ENCODE data around the gene NDRG4. TPM values are rescaled to one million over a fixed set of nuclear protein-coding genes. Genes with fewer than 3 reads are reported as not detected.

NDRG4 gene
- polyA plus RNA-seq, 1 donor from 2014 or later: 507 TPM

DNA sequence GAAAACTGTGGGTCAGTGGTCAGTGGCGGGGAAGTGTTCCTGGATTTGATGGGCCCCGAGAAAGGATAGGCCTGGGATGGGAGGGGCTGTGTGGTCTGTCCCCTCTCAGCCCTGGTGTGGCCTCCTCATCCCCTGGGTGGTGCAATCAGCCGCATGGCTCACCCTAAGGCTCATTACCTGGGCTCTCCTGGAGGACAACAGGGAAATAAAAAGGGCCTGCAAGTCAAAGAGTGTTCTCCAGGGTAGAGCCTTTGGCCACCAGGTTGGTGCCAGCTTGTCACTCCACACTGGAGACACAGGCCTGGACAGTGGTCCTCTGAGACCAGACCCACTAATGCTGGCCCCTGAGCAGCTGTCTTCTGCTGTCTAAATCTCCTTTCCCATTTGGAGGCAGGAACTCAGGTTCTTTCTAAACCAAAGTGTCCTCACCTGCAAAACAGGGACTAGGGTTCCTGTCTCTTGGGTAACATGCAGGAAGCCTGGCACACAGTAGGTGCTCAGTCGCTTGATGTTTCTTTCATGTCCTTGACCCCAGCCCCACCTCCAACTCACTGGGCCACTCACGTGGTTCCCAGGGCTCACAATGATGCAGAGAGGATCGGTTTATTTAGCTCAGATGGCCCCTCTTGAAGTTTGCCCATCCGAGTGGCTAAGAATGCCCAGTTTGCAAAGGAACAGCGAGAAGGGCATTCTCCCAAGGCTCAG is 2.4 kb downstream of the NDRG4 start:
- H3K79me2 ChIP-seq (replicated peaks; ENCODE audit: insufficient read depth, low read length): peaks cover 41% of the 10 kb centered on the region
- no peaks in the 10 kb centered on the region for H3K36me3 ChIP-seq (ENCODE audit: insufficient read depth, low read length)
- H3K27me3 ChIP-seq (ENCODE audit: insufficient read depth, low read depth, low read length): no peaks in the 10 kb centered on the region
- H3K4me2 ChIP-seq (ENCODE audit: low read length): peak overlapping the region; percentile 77
- H3F3A ChIP-seq (ENCODE audit: insufficient read depth, low read length, poor library complexity, severe bottlenecking): peaks cover 7% of the 10 kb centered on the region
- H3K27ac ChIP-seq (ENCODE audit: low read length): peak overlapping the region; percentile 100
- H2AFZ ChIP-seq (ENCODE audit: low read depth, low read length): no peak overlapping the region
- no peaks in the 10 kb centered on the region for H3K9me2 ChIP-seq (ENCODE audit: insufficient read depth, low read length)
- H3K9ac ChIP-seq (ENCODE audit: low read length): peak overlapping the region; percentile 97
- peak overlapping the region; percentile 76 for H3K4me3 ChIP-seq (ENCODE audit: low read length)
- no peaks in the 10 kb centered on the region for H3K9me3 ChIP-seq (ENCODE audit: low read length)
- no peak for TF ChIP-seq RAD21 (conservative IDR thresholded peaks at IDR 0.05)
- TF ChIP-seq, protein P1, sequence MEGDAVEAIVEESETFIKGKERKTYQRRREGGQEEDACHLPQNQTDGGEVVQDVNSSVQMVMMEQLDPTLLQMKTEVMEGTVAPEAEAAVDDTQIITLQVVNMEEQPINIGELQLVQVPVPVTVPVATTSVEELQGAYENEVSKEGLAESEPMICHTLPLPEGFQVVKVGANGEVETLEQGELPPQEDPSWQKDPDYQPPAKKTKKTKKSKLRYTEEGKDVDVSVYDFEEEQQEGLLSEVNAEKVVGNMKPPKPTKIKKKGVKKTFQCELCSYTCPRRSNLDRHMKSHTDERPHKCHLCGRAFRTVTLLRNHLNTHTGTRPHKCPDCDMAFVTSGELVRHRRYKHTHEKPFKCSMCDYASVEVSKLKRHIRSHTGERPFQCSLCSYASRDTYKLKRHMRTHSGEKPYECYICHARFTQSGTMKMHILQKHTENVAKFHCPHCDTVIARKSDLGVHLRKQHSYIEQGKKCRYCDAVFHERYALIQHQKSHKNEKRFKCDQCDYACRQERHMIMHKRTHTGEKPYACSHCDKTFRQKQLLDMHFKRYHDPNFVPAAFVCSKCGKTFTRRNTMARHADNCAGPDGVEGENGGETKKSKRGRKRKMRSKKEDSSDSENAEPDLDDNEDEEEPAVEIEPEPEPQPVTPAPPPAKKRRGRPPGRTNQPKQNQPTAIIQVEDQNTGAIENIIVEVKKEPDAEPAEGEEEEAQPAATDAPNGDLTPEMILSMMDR (IDR thresholded peaks at IDR 0.05; ENCODE audit: poor library complexity, severe bottlenecking): no peak
- peaks cover 4% of the 10 kb centered on the region for H4K20me1 ChIP-seq (ENCODE audit: insufficient read depth)

DNA sequence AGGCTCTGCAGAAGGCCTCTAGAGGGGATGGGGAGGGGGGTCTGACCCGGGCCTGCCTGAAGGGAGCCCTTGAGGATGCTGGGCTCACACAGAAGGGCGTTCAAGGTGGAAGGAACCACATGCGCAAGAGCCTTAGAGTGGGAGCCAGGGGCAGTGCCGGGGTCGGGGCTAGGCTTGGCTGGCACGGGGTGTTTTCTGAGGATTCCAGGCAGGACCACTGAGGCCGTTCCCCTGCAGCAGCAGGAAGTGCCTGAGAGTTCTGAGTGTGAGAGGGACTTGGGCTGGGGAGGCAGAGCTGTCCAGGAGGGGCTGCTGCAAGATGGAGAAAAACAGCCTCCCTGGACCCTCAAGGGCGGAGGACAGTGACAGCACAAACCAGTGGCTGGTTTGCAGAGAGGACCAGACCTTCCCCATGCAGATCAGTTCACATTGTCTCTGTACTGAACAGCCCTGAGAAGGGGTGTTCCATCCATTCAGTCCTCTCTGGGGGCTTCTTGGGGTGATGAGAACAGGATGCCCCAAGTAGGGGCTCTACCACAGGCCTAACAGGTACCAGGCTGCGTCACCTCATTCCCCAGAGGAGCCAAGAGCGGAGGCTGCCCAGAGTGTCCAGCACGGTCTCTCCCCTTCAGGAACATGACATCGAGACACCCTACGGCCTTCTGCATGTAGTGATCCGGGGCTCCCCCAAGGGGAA is 3.4 kb downstream of the NDRG4 start:
- H3F3A ChIP-seq (ENCODE audit: insufficient read depth, low read length, poor library complexity, severe bottlenecking): no peaks in the 10 kb centered on the region
- no peaks in the 10 kb centered on the region for H3K27me3 ChIP-seq (ENCODE audit: insufficient read depth, low read depth, low read length)
- no peak overlapping the region for H3K9ac ChIP-seq (ENCODE audit: low read length)
- H3K4me3 ChIP-seq (ENCODE audit: low read length): peak overlapping the region; percentile 76
- H3K27ac ChIP-seq (ENCODE audit: low read length): no peak overlapping the region
- no peak overlapping the region for H3K4me2 ChIP-seq (ENCODE audit: low read length)
- H3K9me3 ChIP-seq (ENCODE audit: low read length): no peaks in the 10 kb centered on the region
- H4K20me1 ChIP-seq (ENCODE audit: insufficient read depth): peaks cover 4% of the 10 kb centered on the region
- H3K79me2 ChIP-seq (replicated peaks; ENCODE audit: insufficient read depth, low read length): peaks cover 41% of the 10 kb centered on the region
- no peak overlapping the region for H2AFZ ChIP-seq (ENCODE audit: low read depth, low read length)
- TF ChIP-seq POLR2AphosphoS5 (IDR thresholded peaks at IDR 0.05): no peak
- no peak for TF ChIP-seq EP300 (conservative IDR thresholded peaks at IDR 0.05; ENCODE audit: poor library complexity, severe bottlenecking)
- TF ChIP-seq, protein P1 (IDR thresholded peaks at IDR 0.05; ENCODE audit: poor library complexity, severe bottlenecking): no peak
- no peak for TF ChIP-seq EZH2 (IDR thresholded peaks at IDR 0.05; ENCODE audit: borderline replicate concordance, insufficient read depth, low read length, poor library complexity, severe bottlenecking)
- no peak for TF ChIP-seq TAF1 (IDR thresholded peaks at IDR 0.05; ENCODE audit: low read depth)
- TF ChIP-seq, protein P2, sequence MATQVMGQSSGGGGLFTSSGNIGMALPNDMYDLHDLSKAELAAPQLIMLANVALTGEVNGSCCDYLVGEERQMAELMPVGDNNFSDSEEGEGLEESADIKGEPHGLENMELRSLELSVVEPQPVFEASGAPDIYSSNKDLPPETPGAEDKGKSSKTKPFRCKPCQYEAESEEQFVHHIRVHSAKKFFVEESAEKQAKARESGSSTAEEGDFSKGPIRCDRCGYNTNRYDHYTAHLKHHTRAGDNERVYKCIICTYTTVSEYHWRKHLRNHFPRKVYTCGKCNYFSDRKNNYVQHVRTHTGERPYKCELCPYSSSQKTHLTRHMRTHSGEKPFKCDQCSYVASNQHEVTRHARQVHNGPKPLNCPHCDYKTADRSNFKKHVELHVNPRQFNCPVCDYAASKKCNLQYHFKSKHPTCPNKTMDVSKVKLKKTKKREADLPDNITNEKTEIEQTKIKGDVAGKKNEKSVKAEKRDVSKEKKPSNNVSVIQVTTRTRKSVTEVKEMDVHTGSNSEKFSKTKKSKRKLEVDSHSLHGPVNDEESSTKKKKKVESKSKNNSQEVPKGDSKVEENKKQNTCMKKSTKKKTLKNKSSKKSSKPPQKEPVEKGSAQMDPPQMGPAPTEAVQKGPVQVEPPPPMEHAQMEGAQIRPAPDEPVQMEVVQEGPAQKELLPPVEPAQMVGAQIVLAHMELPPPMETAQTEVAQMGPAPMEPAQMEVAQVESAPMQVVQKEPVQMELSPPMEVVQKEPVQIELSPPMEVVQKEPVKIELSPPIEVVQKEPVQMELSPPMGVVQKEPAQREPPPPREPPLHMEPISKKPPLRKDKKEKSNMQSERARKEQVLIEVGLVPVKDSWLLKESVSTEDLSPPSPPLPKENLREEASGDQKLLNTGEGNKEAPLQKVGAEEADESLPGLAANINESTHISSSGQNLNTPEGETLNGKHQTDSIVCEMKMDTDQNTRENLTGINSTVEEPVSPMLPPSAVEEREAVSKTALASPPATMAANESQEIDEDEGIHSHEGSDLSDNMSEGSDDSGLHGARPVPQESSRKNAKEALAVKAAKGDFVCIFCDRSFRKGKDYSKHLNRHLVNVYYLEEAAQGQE (IDR thresholded peaks at IDR 0.05; ENCODE audit: borderline replicate concordance): no peak
- H3K36me3 ChIP-seq (ENCODE audit: insufficient read depth, low read length): no peaks in the 10 kb centered on the region
- no peaks in the 10 kb centered on the region for H3K9me2 ChIP-seq (ENCODE audit: insufficient read depth, low read length)

Data from neural cell (in vitro differentiated cells).